Common myeloid progenitor, CD34-positive (primary cell): ENCODE results near the gene MAGEB17.
"Not testable (repeated sequence)": the region's sequence is repeated elsewhere in the genome, so short reads cannot be mapped to it uniquely, and the experiment has no call there.

Source experiments
- CTCF ChIA-PET: fragments of 350-600 bp; sonication (Branson Sonifier 250); formaldehyde crosslinking; loops from one replicate; lab custom pipeline; 2021; ENCODE audit warnings: antibody characterized with exemption; lab: Charles Lee
- POLR2A ChIA-PET: fragments of 350-600 bp; sonication (Branson Sonifier 250); formaldehyde crosslinking; loops from one replicate; lab custom pipeline; 2021; ENCODE audit warnings: antibody characterized with exemption; lab: Charles Lee
- DNase-seq, 3 donors: peaks; one replicate each; pipeline versions ENCODE4 v3.0.0 to v3.0.0-alpha.2; 2013
- H3K27ac ChIP-seq, 2 experiments: 1 replicate in 1 of 2; 2 replicates in 1 of 2; pipeline ENCODE4 v1.7.0; 2013; ENCODE audit warnings: inconsistent platforms in 2 of 2, low read length in 2 of 2, mild to moderate bottlenecking in 2 of 2, low read depth in 1 of 2, moderate library complexity in 1 of 2; ENCODE audit not compliant: severe bottlenecking in 2 of 2, insufficient read depth in 1 of 2, poor library complexity in 1 of 2
- H3K27me3 ChIP-seq, 5 experiments: replicated peaks in 2 of 5; 1 replicate in 3 of 5; 2 replicates in 2 of 5; pipeline versions ENCODE4 v1.6.1 to v1.7.0; 2013; ENCODE audit warnings: low read length in 4 of 5, mild to moderate bottlenecking in 2 of 5, moderate library complexity in 2 of 5, inconsistent platforms in 1 of 5; ENCODE audit not compliant: insufficient read depth in 5 of 5, control insufficient read depth in 4 of 5
- H3K36me3 ChIP-seq, 4 experiments: 1 replicate in 2 of 4; 2 replicates in 2 of 4; pipeline versions ENCODE4 v1.6.1 to v1.7.0; 2013; ENCODE audit warnings: low read length in 3 of 4, control low read depth in 1 of 4, mild to moderate bottlenecking in 1 of 4; ENCODE audit not compliant: control insufficient read depth in 4 of 4, insufficient read depth in 4 of 4
- H3K4me1 ChIP-seq, 4 experiments: 1 replicate in 3 of 4; 2 replicates in 1 of 4; pipeline versions ENCODE4 v1.6.1 to v1.7.1; 2013; ENCODE audit warnings: low read length in 3 of 4, mild to moderate bottlenecking in 3 of 4, control low read depth in 1 of 4, inconsistent platforms in 1 of 4, moderate library complexity in 1 of 4; ENCODE audit not compliant: control insufficient read depth in 4 of 4, insufficient read depth in 4 of 4; ENCODE audit errors: control extremely low read depth in 1 of 4
- H3K4me3 ChIP-seq, 7 experiments: 1 replicate in 4 of 7; 2 replicates in 3 of 7; pipeline versions ENCODE4 v1.5.1 to v1.7.0; 2013; ENCODE audit warnings: mild to moderate bottlenecking in 7 of 7, low read length in 6 of 7, moderate library complexity in 6 of 7, inconsistent platforms in 2 of 7, low read depth in 2 of 7, control low read depth in 1 of 7; ENCODE audit not compliant: insufficient read depth in 4 of 7, control insufficient read depth in 1 of 7; ENCODE audit errors: extremely low read depth in 1 of 7
- H3K9me3 ChIP-seq, 5 experiments: 1 replicate in 4 of 5; 2 replicates in 1 of 5; pipeline versions ENCODE4 v1.6.1 to v1.7.1; 2013; ENCODE audit warnings: low read length in 4 of 5, mild to moderate bottlenecking in 2 of 5, inconsistent platforms in 1 of 5, low read depth in 1 of 5, moderate library complexity in 1 of 5; ENCODE audit not compliant: control insufficient read depth in 4 of 5, insufficient read depth in 2 of 5; ENCODE audit errors: control extremely low read depth in 1 of 5
- WGBS: methylation state at CpG from one replicate; pipeline ENCODE4 v1.1.5; 2013; ENCODE audit not compliant: insufficient coverage; 5-methylcytosine and 5-hydroxymethylcytosine counted together

Gene MAGEB17

GRCh38 chrX:16141422-16142245 is 25.6 kb upstream of the MAGEB17 start:
- ChIA-PET POLR2A (no interaction called here), CTCF (no interaction called here)
- H3K27me3 ChIP-seq, result peaks cover 0 to 18% (median 0%) of the 10 kb centered on the region in 5 experiments
- peaks cover 0 to 1% (median 0%) of the 10 kb centered on the region in 5 experiments for H3K9me3 ChIP-seq
- no peak overlapping the region for H3K27ac ChIP-seq
- no peak overlapping the region for H3K4me3 ChIP-seq
- no peaks in the 10 kb centered on the region for H3K4me1 ChIP-seq
- no peaks in the 10 kb centered on the region for H3K36me3 ChIP-seq
- no peak for DNase-seq
- 89% methylated on average over 2 of the region's 4 CpGs for WGBS

- H3K4me3 ChIP-seq, result no peak overlapping the region
- peaks cover 0 to 18% (median 0%) of the 10 kb centered on the region in 5 experiments for H3K27me3 ChIP-seq
- peaks cover 0 to 1% (median 0%) of the 10 kb centered on the region in 5 experiments for H3K9me3 ChIP-seq
- no peaks in the 10 kb centered on the region for H3K36me3 ChIP-seq
- ChIA-PET CTCF (no interaction called here), POLR2A (no interaction called here)
- no peaks in the 10 kb centered on the region for H3K4me1 ChIP-seq
- DNase-seq, result no peak
- H3K27ac ChIP-seq, result no peak overlapping the region
Measured at GRCh38 chrX:16142246-16142558, 25.1 kb upstream of the MAGEB17 start.

GRCh38 chrX:16143968-16144367 is 23.3 kb upstream of the MAGEB17 start:
- POLR2A ChIA-PET, result no interaction called here

GRCh38 chrX:16144420-16144819 is 22.9 kb upstream of the MAGEB17 start:
- H3K27me3 ChIP-seq, result peaks cover 0 to 21% (median 0%) of the 10 kb centered on the region in 5 experiments
- H3K36me3 ChIP-seq, result no peaks in the 10 kb centered on the region
- no peak for DNase-seq
- ChIA-PET POLR2A (no interaction called here), CTCF (no interaction called here)
- WGBS, result 79% methylated on average over 2 of the region's 2 CpGs
- H3K4me3 ChIP-seq, result no peak overlapping the region
- H3K27ac ChIP-seq, result no peak overlapping the region
- H3K9me3 ChIP-seq, result peaks cover 0 to 1% (median 0%) of the 10 kb centered on the region in 5 experiments
- H3K4me1 ChIP-seq, result no peaks in the 10 kb centered on the region

More at GRCh38 chrX:16143968-16144367, 23.3 kb upstream of the MAGEB17 start:
- no peak for DNase-seq
- Histone ChIP-seq H3K9me3 (peaks cover 0 to 1% (median 0%) of the 10 kb centered on the region in 5 experiments), H3K4me1 (no peaks in the 10 kb centered on the region), H3K4me3 (no peak overlapping the region), H3K27me3 (peaks cover 0 to 23% (median 0%) of the 10 kb centered on the region in 5 experiments), H3K27ac (no peak overlapping the region), H3K36me3 (no peaks in the 10 kb centered on the region)
- CTCF ChIA-PET, result no interaction called here

- H3K36me3 ChIP-seq, CTCF ChIA-PET, H3K4me1 ChIP-seq, H3K9me3 ChIP-seq, POLR2A ChIA-PET, H3K4me3 ChIP-seq, H3K27ac ChIP-seq, DNase-seq: not testable (repeated sequence)
- no CpG with 5 or more reads among the region's 1 CpG for WGBS
- peaks cover 0 to 18% (median 0%) of the 10 kb centered on the region in 5 experiments for H3K27me3 ChIP-seq
Measured at GRCh38 chrX:16145093-16145492, 22.2 kb upstream of the MAGEB17 start.

GRCh38 chrX:16145656-16146055 is 21.6 kb upstream of the MAGEB17 start:
- Histone ChIP-seq H3K9me3 (peaks cover 0 to 1% (median 0%) of the 10 kb centered on the region in 5 experiments), H3K4me3 (no peak overlapping the region), H3K27me3 (peaks cover 0 to 24% (median 0%) of the 10 kb centered on the region in 5 experiments), H3K36me3 (no peaks in the 10 kb centered on the region), H3K27ac (no peak overlapping the region), H3K4me1 (no peaks in the 10 kb centered on the region)
- POLR2A ChIA-PET, result no interaction called here
- DNase-seq, result no peak
- CTCF ChIA-PET, result no interaction called here

GRCh38 chrX:16148896-16149295 is 18.4 kb upstream of the MAGEB17 start:
- no peak overlapping the region for H3K4me3 ChIP-seq
- CTCF ChIA-PET, result no interaction called here
- POLR2A ChIA-PET, result no interaction called here
- no peak overlapping the region for H3K27ac ChIP-seq
- H3K36me3 ChIP-seq, result no peaks in the 10 kb centered on the region
- DNase-seq, result no peak
- H3K4me1 ChIP-seq, result no peaks in the 10 kb centered on the region
- peaks cover 0 to 27% (median 0%) of the 10 kb centered on the region in 5 experiments for H3K27me3 ChIP-seq
- WGBS, result 69% methylated on average over 3 of the region's 3 CpGs
- H3K9me3 ChIP-seq, result peaks cover 0 to 1% (median 0%) of the 10 kb centered on the region in 5 experiments
